Activated CD4-positive, alpha-beta T cell treated with anti-CD3 and anti-CD28 coated beads, Interleukin-2, amount 10 ng/mL, durations not matched to agents 7 days and 5 days (primary cell): ENCODE data around the gene TIPARP. TPM values are rescaled to one million over a fixed set of nuclear protein-coding genes. Genes with fewer than 3 reads are reported as not detected.
"Not testable (repeated sequence)": the region's sequence is repeated elsewhere in the genome, so short reads cannot be mapped to it uniquely, and the experiment has no call there.

ENCODE experiments used
- CTCF ChIA-PET: fragments of 350-600 bp; sonication (Branson Sonifier 250); formaldehyde crosslinking; loops from one replicate; lab custom pipeline; 2021; ENCODE audit warnings: antibody characterized with exemption; lab: Charles Lee
- POLR2A ChIA-PET: fragments of 350-600 bp; sonication (Branson Sonifier 250); formaldehyde crosslinking; loops from one replicate; lab custom pipeline; 2021; ENCODE audit warnings: antibody characterized with exemption; lab: Charles Lee
- DNase-seq: peaks from one replicate; pipeline ENCODE4 v3.0.0-alpha.2; 2020
- H3K27ac Mint-ChIP-seq: one replicate; pipeline ENCODE4 v1.8.0; 2021; ENCODE audit warnings: mild to moderate bottlenecking, moderate library complexity, mixed read lengths
- H3K27me3 Mint-ChIP-seq: one replicate; pipeline ENCODE4 v1.8.0; 2021; ENCODE audit warnings: mixed read lengths
- H3K36me3 Mint-ChIP-seq: one replicate; pipeline ENCODE4 v1.8.0; 2021; ENCODE audit warnings: low read depth, mixed read lengths
- H3K4me1 Mint-ChIP-seq: one replicate; pipeline ENCODE4 v1.8.0; 2021; ENCODE audit warnings: mixed read lengths
- H3K4me3 Mint-ChIP-seq: one replicate; pipeline ENCODE4 v1.8.0; 2021; ENCODE audit warnings: mild to moderate bottlenecking, moderate library complexity, mixed read lengths
- H3K9me3 Mint-ChIP-seq: one replicate; pipeline ENCODE4 v1.8.0; 2021; ENCODE audit warnings: mixed read lengths
- total RNA-seq, 2 experiments: library from RNA; stranded (reverse); gene quantifications; one replicate each; pipeline ENCODE4 v1.2.3, GENCODE V29; 2021

Gene TIPARP
- total RNA-seq, 2 experiments from 2014 or later = 58.0 to 66.0 TPM

DNA sequence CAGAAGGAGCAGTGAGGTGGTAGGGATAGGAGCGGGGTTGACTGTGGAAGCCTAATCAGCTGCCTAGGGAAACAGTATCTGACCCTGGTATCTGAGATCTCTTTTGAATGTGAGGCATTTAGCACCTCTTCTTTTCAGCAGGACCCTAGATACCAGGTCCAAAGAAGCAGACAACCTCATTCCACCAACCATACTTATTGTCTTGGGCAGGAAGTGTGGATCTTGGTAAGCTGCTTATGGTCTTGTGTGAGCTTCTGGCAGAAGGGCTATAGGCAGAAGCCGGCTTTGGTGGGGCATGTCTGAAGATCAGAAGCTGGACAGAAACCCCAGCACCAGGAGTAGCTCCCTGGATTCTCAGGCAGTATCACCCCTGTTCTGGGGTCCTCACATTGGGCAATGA is 65.6 kb downstream of the TIPARP start:
- Mint-ChIP-seq H3K27me3 (no peaks in the 10 kb centered on the region), H3K4me3 (no peak overlapping the region), H3K27ac (no peak overlapping the region), H3K9me3 (peaks cover 5% of the 10 kb centered on the region), H3K4me1 (no peaks in the 10 kb centered on the region), H3K36me3 (peaks cover 2% of the 10 kb centered on the region)
- ChIA-PET POLR2A (no interaction called here), CTCF (interaction anchor here (1.3 kb wide), 1 partner anchor 16 kb away, joined by 3 read pairs; no protein-coding TSS in a partner anchor)
- DNase-seq = no peak

DNA sequence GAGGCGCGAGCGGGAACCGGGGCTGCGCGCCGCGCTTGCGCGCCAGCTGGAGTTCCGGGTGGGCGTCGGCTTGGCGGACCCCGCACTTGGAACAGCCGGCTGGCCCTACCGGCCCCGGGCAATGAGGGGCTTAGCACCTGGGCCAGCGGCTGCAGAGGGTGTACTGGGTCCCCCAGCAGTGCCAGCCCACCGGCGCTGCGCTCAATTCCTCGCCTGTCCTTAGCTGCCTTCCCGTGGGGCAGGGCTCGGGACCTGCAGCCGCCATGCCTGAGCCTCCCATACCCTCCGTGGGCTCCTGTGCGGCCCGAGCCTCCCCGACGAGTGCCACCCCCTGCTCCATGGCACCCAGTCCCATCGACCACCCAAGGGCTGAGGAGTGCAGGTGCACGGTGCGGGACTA is 66.2 kb downstream of the TIPARP start:
- H3K36me3 Mint-ChIP-seq, DNase-seq, H3K9me3 Mint-ChIP-seq, H3K4me3 Mint-ChIP-seq, H3K27me3 Mint-ChIP-seq, H3K4me1 Mint-ChIP-seq, POLR2A ChIA-PET, H3K27ac Mint-ChIP-seq: not testable (repeated sequence)
- CTCF ChIA-PET = interaction anchor here (0.6 to 1.4 kb wide), 2 partner anchors 17 to 586 kb away, joined by 3 to 5 read pairs; no protein-coding TSS in a partner anchor

DNA sequence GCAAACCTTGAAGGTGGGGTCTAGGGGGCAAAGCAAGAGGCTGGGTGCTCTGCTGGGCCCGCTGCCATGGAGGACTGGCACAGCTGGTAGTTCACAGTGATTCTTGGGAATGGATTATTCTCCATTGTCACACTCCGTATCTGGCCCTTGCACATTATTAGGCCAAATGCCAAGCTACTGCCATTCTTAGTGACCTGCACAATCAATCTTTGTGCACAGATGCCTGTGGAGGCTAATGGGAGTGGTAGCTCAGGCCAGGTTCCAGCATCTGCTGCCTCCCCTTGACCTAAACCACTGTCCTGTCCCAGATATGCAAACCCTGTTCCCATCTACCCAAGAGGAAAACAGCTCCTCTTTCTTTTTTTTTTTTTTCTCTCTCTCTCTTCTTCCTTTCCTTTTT is 67.5 kb downstream of the TIPARP start:
- H3K4me1 Mint-ChIP-seq = no peaks in the 10 kb centered on the region
- no peak overlapping the region for H3K27ac Mint-ChIP-seq
- POLR2A ChIA-PET = no interaction called here

DNA sequence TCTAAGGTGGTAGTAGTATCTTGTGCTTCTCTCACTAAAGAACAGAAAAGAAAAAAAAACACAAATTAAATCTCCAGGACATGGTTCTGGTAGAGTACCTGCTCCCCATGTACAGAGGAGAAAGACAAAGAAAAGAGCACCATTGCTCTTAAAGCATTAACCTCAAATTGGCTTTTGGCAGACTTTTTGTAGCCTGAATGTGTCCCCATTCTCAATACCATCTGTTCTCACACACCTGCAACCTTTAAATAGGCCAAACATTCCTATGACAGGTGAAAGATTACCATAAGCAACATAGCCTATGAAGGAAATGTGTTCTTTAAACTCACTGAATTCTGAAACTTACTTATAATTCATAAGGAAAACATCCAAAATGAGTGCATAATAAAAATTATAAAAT is 68.0 kb downstream of the TIPARP start:
- Mint-ChIP-seq H3K9me3 (peaks cover 15% of the 10 kb centered on the region), H3K27me3 (no peaks in the 10 kb centered on the region), H3K27ac (no peak overlapping the region), H3K4me1 (no peaks in the 10 kb centered on the region), H3K36me3 (peaks cover 10% of the 10 kb centered on the region), H3K4me3 (no peak overlapping the region)
- POLR2A ChIA-PET = no interaction called here
- DNase-seq = no peak
- CTCF ChIA-PET = interaction anchor here (1.3 to 1.4 kb wide), 2 partner anchors 9 to 41 kb away, joined by 3 to 4 read pairs; no protein-coding TSS in a partner anchor

More for the DNA sequence above, 67.5 kb downstream of the TIPARP start:
- no peak overlapping the region for H3K4me3 Mint-ChIP-seq
- DNase-seq = no peak
- no peaks in the 10 kb centered on the region for H3K27me3 Mint-ChIP-seq
- H3K36me3 Mint-ChIP-seq = peaks cover 6% of the 10 kb centered on the region
- CTCF ChIA-PET = interaction anchor here (1.3 to 1.4 kb wide), 2 partner anchors 10 to 18 kb away, joined by 3 to 5 read pairs; no protein-coding TSS in a partner anchor
- peaks cover 11% of the 10 kb centered on the region for H3K9me3 Mint-ChIP-seq

DNA sequence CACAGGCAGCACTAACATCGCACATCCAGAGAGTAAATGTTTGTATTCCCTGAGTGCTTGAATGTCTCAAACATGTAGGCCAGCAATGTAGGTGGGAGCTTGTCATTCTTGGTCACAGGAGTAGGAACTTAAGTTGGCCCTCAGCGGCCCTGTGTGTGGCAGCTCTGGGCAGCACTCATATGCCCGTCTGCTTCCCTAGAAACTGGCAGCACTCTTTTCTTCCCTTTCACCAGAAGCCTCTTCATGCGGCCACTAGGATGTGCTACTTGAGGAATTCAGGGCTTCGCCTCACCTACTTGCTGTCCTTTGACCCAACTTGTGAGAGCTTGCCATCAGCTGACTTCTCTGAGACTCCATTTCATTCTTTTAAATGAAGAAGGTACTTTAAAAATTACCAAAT is 69.5 kb downstream of the TIPARP start:
- DNase-seq = no peak
- CTCF ChIA-PET = interaction anchor here (0.6 to 1.4 kb wide), 2 partner anchors 39 to 182 kb away, joined by 3 to 4 read pairs; no protein-coding TSS in a partner anchor
- Mint-ChIP-seq H3K27me3 (no peaks in the 10 kb centered on the region), H3K9me3 (peaks cover 13% of the 10 kb centered on the region), H3K4me3 (no peak overlapping the region), H3K27ac (no peak overlapping the region), H3K4me1 (no peaks in the 10 kb centered on the region), H3K36me3 (peaks cover 12% of the 10 kb centered on the region)
- POLR2A ChIA-PET = no interaction called here

DNA sequence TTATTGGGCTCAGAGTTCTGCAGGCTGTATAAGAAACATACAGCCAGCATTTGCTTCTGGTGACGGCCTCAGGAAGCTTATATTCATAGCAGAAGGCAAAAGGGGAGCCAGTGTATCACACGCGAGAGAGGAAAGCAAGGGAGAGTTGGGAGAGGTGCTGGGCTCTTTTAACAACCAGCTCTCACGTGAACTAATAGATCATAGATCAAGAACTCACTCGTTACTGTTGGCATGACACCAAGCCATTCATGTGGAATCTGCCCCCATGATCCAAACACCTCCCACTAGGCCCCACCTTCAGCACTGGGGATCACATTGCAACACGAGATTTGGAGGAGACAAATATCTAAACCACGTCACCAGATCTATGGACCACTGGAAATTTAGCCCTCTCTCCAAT is 70.2 kb downstream of the TIPARP start:
- no peak for DNase-seq
- Mint-ChIP-seq H3K27ac (no peak overlapping the region), H3K4me3 (no peak overlapping the region), H3K9me3 (peaks cover 13% of the 10 kb centered on the region), H3K36me3 (peaks cover 12% of the 10 kb centered on the region), H3K27me3 (no peaks in the 10 kb centered on the region), H3K4me1 (no peaks in the 10 kb centered on the region)
- CTCF ChIA-PET = no interaction called here
- POLR2A ChIA-PET = no interaction called here

DNA sequence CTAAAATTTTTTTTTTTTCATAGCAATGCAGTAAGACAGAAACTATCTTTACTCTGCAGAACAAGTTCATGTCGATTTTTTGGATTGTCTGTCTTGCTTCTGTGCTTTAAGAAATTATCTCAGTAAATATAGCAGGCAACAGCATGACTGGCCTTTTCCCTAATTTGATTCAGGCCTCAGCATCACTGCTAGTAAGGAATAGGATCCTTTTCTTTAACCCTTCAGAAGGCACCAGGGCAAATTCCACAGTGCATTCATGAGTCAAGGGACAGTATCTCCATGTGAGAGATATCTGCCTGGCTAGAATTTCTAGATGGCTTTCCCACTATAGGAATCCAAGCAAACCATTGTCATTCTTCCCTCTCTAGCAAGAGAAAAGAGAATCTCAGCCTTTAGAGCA is 71.4 kb downstream of the TIPARP start:
- H3K4me1 Mint-ChIP-seq = no peaks in the 10 kb centered on the region
- CTCF ChIA-PET = interaction anchor here (0.7 to 1.3 kb wide), 2 partner anchors 177 to 336 kb away, joined by 3 to 4 read pairs; no protein-coding TSS in a partner anchor
- no peak overlapping the region for H3K27ac Mint-ChIP-seq
- H3K27me3 Mint-ChIP-seq = peaks cover 2% of the 10 kb centered on the region
- peaks cover 13% of the 10 kb centered on the region for H3K9me3 Mint-ChIP-seq
- POLR2A ChIA-PET = no interaction called here
- no peak for DNase-seq
- H3K36me3 Mint-ChIP-seq = peaks cover 12% of the 10 kb centered on the region
- no peak overlapping the region for H3K4me3 Mint-ChIP-seq

DNA sequence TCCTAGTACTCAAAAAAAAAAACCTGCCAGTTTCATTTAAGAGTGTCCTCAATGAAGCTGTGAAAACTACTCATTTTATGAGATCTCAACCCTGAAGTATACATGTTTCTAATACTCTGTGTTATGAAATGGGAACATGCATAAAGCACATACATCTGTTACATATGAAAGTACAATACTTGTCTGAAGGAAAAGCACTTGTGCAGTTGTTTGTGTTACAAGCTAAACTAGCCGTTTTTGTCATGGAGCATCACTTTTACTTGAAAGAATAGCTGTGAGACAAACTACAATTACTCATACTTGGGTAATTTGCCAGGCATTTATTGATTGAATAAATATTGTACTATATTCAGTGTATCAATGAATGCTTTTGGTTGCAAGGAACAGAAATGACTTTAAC is 72.7 kb downstream of the TIPARP start:
- H3K27me3 Mint-ChIP-seq = peaks cover 9% of the 10 kb centered on the region
- no peak overlapping the region for H3K4me3 Mint-ChIP-seq
- ChIA-PET POLR2A (no interaction called here), CTCF (interaction anchor here (1.2 kb wide), 1 partner anchor 15 kb away, joined by 3 read pairs; no protein-coding TSS in a partner anchor)
- H3K9me3 Mint-ChIP-seq = peaks cover 10% of the 10 kb centered on the region
- DNase-seq = no peak
- no peaks in the 10 kb centered on the region for H3K4me1 Mint-ChIP-seq
- peaks cover 12% of the 10 kb centered on the region for H3K36me3 Mint-ChIP-seq
- no peak overlapping the region for H3K27ac Mint-ChIP-seq

DNA sequence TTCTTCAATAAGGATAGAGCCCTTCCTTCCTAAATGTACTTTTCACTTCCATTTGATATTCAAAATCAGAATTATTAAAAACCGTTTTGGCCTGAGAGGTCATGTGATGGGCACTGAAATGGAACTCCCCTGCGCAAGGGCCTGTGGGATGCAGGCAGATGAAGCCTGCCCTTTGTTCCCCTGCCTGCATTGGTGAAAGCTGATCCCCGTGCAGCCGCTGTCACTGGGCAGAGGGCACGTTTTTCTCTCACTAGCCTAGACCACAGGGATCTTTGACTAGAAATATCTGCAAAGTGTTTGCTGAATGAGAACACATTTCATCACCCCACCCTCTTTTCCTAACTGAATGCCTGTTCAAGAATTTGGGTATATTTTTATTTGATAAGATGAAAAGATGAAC is 74.9 kb downstream of the TIPARP start:
- Mint-ChIP-seq H3K27me3 (peaks cover 14% of the 10 kb centered on the region), H3K9me3 (peaks cover 10% of the 10 kb centered on the region), H3K36me3 (peaks cover 10% of the 10 kb centered on the region), H3K27ac (no peak overlapping the region), H3K4me3 (no peak overlapping the region), H3K4me1 (no peaks in the 10 kb centered on the region)
- no peak for DNase-seq
- ChIA-PET POLR2A (no interaction called here), CTCF (interaction anchor here (0.6 kb wide), 1 partner anchor 287 kb away, joined by 3 read pairs; no protein-coding TSS in a partner anchor)

DNA sequence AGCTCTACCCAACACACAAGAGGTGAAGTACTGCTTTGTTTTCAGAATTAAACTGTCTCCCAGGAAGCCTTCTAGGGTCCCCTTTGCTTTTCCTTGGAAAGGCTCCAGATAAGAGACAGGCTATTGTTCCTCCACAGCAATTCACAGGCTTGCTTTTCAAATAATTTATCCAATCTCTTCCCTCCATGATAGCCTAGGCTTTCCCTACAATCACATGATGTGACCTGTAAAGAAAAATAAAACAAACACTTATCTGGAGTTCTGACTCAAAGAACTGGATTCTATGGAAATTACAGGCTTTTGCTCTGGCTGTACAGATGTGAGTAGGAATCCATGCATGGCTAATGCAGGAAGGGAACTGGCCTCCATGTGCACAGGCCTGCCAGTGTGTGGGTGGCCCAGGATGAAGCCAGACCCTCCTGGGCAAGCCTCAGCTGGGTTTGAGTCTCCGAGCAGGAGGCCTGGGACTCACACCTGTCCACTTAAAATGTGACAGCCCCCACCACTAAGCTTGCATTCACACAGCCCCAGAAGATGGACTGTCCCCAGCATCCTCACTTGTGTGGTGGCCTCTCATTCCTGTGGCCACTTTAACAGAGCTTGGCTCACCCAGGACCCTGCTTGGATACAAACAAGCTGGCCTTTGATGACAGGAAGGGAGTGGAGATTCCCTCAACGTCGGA is 75.9 kb downstream of the TIPARP start:
- Mint-ChIP-seq H3K27me3 (peaks cover 18% of the 10 kb centered on the region), H3K9me3 (peaks cover 10% of the 10 kb centered on the region), H3K27ac (no peak overlapping the region), H3K4me3 (no peak overlapping the region), H3K36me3 (peaks cover 10% of the 10 kb centered on the region), H3K4me1 (no peaks in the 10 kb centered on the region)
- ChIA-PET POLR2A (interaction anchor here (0.7 kb wide), 1 partner anchor 91 kb away, joined by 10 read pairs; no protein-coding TSS in a partner anchor), CTCF (interaction anchor here (0.8 to 1.3 kb wide), 4 partner anchors 26 to 331 kb away, joined by 3 read pairs; no protein-coding TSS in a partner anchor)
- no peak for DNase-seq

DNA sequence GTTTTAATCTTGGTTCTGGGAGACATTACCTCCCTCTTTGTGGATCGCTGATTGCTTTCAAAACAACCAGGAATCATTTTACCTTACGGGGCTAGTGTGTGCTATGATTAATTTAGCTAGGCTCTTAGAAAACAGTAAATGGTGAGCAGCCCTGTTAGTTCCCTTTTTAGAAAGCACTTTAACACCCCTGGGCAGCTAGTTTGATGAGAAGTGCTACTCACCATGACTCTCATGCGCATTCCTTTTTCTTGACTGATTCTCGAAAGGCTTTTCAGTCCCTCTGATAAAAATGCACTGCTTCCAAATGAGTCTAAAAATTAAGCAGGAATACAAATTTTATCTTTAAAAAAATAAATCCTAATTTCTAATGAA is 76.5 kb downstream of the TIPARP start:
- DNase-seq = no peak
- ChIA-PET CTCF (interaction anchor here (0.8 to 1.6 kb wide), 6 partner anchors 9 to 330 kb away, joined by 3 read pairs; no protein-coding TSS in a partner anchor), POLR2A (no interaction called here)
- Mint-ChIP-seq H3K27me3 (peaks cover 19% of the 10 kb centered on the region), H3K4me1 (no peaks in the 10 kb centered on the region), H3K4me3 (no peak overlapping the region), H3K27ac (no peak overlapping the region), H3K36me3 (peaks cover 10% of the 10 kb centered on the region), H3K9me3 (peaks cover 10% of the 10 kb centered on the region)

DNA sequence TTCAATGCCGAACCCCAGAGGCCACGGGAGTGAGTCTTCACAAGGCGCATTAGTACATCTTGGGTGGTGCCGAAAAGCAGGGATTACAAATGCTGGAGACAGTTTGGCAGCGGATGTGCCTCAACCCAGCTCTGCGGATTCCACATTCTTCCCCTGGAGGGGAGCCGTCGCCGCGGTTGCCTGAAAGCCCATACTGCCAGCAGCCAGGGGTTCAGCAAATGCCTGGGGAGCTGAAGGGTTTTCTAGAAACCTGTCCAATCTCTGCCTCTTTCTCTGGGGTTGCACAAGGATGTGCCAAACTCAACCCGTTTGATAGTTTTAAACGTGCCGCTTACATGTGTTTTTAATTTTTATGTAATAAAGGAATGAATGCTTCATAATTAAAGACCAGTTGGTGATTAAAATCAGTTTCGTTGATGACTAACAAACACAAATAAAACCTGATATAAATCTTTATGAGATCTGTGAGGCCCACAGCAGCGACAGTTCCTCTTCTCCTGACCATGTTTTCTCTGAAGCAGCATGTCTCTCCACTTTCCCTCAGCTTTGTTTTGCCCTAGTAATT is 77.2 kb downstream of the TIPARP start:
- CTCF ChIA-PET = interaction anchor here (1.3 to 1.6 kb wide), 3 partner anchors 9 to 29 kb away, joined by 3 read pairs; no protein-coding TSS in a partner anchor
- H3K4me1 Mint-ChIP-seq = no peaks in the 10 kb centered on the region
- no peak overlapping the region for H3K27ac Mint-ChIP-seq
- H3K9me3 Mint-ChIP-seq = peaks cover 8% of the 10 kb centered on the region
- H3K27me3 Mint-ChIP-seq = peaks cover 19% of the 10 kb centered on the region
- DNase-seq = no peak
- peaks cover 9% of the 10 kb centered on the region for H3K36me3 Mint-ChIP-seq
- POLR2A ChIA-PET = no interaction called here
- H3K4me3 Mint-ChIP-seq = no peak overlapping the region
